Measurements from ENCODE around the gene AAGAB. TPM values are rescaled to one million over a fixed set of nuclear protein-coding genes. Genes with fewer than 3 reads are reported as not detected.

AAGAB gene
- total RNA-seq, 1 donor from 2014 or later: 18.1 TPM

DNA sequence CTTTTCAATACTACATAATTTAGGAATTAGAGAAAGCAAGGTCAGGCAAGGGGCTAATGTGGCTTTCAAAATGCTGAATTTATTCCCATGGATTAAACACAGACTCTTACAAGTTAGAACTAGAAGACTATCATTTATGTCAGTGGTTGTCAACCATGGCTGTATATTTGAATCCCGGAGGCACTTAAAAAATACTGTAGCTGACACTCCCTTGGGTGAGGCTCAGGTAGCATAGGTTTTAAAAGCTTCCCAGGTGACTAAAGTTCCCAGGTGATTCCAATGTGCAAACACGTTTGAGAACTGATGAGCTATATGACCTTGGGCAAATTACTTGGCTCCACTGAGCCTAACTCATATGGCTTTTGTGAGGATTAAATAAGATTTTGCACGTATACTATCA lies 29.6 kb downstream of the AAGAB start:
- intact Hi-C loops (cut with DNase I): no loop called here
- ATAC-seq (ENCODE audit: poor library complexity) (no peak), DNase-seq (no peak)

DNA sequence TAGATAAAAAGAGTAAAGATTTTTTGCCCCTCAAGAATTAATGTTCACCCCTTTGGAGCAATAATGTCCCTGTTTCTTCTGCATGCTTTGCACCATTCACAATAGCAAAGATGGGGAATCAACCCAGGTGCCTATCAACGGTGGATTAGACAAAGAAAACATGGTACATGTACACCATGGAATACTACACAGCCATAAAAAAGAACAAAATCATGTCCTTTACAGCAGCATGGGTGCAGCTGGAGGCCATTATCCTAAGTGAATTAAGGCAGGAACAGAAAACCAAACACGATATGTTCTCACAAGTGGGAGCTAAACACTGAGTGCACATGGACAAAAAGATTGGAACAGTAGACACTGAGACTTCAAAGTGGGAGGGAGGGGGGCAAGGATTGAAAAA lies 35.2 kb downstream of the AAGAB start:
- intact Hi-C loops (cut with DNase I): no loop called here
- ATAC-seq (ENCODE audit: poor library complexity): no peak
- no peak for DNase-seq

DNA sequence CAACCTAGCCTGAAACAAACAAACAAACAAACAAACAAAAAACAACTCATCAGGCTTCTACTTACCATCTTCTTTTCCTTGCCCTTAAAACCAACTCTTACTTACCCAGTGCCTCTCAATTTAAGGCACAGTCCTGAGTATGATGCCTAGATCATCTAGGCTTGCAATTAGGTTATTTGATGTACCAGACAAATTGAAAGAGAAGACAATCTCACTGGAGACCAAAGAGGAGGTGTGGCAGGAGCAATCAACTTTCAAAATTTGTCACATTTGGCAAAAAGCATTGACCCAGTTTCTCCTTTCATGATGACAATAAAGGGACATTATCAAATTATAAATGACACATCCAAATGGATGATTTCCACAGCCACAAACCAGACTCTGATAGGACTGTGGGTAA lies 36.0 kb downstream of the AAGAB start:
- no peak for DNase-seq
- intact Hi-C loops (cut with DNase I): no loop called here
- ATAC-seq (ENCODE audit: poor library complexity): no peak

DNA sequence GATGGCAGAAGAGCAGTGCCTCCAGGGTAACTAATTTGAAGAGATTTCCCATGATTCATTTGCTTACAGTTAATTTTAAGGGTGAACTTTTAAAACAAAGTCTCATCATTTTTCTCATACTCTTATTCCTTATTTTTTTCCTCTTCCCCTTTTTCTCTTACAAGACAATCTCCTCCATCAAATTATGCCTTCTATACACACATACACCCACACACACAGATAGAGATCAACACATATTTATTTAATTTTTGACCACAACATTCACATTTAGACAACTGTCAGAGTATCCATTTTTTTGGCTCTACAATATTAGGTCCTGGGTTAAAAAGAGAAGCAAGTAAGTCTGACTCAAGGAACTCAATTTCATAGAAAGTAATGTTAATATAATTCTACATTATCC lies 37.6 kb downstream of the AAGAB start:
- ATAC-seq (ENCODE audit: poor library complexity) (no peak), DNase-seq (no peak)
- intact Hi-C loops (cut with DNase I): no loop called here

DNA sequence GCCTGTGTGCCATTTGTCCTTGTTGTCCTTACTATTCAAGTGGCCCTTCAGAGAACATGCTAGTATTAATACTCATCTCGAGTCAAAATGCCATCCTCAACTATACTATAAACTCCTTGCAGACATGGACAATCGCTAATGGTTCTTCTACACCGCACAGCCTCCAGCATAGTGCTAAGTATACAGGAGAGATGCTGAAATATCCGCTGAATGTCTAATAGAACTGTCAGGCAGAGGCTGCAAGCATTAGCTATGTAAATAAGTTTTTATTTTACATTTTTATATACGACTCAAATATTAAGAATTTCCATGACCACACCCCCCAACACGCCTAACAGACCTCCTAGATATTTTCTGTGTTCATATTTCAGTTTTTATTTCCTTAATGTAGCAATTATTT lies 39.4 kb downstream of the AAGAB start:
- intact Hi-C loops (cut with DNase I): no loop called here
- no peak for ATAC-seq (ENCODE audit: poor library complexity)
- no peak for DNase-seq

DNA sequence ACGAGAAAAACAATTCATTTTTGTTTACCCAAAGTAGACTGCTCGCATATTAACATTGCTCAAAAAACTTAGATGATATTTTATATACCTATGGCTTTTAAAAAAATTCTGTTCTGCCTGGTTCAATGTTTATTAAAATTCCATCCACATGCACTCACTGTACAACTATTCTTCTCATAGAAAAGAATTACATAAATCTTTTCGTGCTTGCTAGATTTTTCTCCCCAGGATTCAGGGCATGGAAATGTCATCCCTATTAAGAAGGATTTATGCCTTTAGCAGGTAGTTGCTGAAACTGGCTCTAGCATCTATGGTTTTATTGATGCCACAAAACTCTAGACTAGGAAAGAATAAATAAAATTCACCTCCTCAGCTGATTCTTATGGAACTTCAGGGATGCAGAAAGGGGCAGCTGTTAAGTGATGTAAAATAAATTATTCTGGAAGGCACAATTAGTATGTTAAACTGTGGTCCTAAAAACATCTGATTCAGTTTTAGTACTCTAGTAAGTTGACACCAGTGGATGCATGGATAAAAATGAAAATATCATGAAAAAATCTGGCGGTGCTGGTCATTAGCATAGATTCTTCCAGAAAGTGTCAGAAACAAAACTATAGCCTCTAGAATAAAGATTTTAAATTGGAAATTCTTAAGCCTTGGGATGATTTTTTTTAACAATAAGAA lies 41.6 kb downstream of the AAGAB start:
- intact Hi-C loops (cut with DNase I): no loop called here
- DNase-seq: no peak
- ATAC-seq (ENCODE audit: poor library complexity): no peak

DNA sequence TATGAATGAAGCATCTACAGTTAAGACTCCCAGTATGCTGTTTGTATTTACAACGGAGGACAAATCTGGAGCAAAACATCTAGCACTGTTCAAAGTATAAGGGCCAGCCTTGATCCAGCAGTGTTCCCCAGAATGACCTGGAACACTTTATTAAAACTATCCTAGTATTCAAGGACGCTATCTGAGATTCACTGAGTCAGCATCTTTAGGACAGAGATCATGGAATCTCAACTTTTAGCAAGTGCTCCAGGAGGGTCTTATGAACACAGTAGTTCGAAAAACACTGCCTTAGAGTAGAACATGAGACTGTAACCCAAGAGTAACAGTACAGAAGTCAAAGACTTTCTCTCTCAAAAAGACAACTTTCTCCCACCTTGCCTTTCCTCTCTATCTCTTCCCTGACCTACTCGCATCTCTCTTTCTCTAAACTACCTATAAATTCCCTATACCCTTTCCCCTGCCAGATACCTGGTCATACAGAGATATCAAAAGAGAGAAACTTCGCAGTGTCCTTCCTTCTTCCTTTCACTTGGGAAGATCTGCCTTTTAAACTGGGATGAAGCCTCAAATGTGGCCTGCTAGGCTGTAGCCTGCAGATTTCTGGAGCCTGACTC lies 43.8 kb downstream of the AAGAB start:
- ATAC-seq (ENCODE audit: poor library complexity) (no peak), DNase-seq (no peak)
- intact Hi-C loops (cut with DNase I): no loop called here

DNA sequence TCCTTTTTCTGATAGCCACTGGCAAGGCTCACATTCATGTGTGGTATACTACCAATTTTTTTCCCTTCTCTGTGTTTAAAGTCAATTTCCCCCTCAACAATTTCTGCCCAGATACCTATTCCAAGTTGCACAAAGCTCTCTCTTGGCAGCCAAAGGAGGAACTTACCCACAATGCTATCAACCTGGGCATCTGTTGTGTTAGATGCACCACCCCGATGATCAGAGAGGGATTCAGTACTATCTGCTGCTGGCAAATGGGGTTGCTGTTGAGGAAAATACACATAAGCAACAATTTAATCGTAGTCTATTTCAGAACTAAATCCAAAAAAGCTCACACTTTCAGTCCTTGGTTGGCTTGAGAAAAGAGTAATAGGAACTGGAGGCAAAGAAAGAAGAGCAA lies 46.1 kb downstream of the AAGAB start:
- ATAC-seq (ENCODE audit: poor library complexity): no peak
- no peak for DNase-seq
- intact Hi-C loops (cut with DNase I): loop anchor here (10.0 kb wide), 1 partner anchor 54 kb away; no protein-coding TSS in a partner anchor

DNA sequence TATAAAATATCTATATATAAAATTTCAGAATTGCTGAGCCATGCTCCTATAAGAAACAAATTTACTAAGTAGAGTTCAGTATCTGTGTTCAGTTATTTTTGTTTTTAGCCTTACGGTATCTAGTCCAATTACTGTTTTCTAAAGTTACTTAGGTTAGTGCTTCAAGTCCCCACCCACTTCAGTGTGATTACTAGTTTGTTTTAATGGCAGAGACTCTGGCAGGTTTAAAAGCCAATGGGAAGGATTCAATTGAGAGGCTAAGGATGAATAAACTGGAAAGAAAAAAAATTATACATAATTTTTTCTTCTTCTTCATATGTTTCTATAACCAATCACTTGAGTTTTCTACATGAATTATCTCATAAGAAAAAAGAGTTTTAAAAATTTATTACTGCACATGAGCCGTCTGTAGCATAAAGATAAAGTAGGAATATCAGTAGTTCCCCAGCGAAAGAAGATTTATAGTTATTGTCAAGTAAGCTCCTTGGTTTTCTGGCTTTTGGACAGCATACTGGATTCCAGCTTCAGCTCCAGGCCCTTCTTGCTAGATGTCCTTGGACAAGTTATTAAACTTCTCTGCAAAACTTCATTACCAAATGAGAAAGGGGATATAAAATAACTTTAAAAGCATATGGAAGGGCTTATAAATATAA lies 46.8 kb downstream of the AAGAB start:
- DNase-seq (no peak), ATAC-seq (ENCODE audit: poor library complexity) (no peak)
- intact Hi-C loops (cut with DNase I): loop anchor here (10.0 kb wide), 1 partner anchor 53 kb away; no protein-coding TSS in a partner anchor

DNA sequence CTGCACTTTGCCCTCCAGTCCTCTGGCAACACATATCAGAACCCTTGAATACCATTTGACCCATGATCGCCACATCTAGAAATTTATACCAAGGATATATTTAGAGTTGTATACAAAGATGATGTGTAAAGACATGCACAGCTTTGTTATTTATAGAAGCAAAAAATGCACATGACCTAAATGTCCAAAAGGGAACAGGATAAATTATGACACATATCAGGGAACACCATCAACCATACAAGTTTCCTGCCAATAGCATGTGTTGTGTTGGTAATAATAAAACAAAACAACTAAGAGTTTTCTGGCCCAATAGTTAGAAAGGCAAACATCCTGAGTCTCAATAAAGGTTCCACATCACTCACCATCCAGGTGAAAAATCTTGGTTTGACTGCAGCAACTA lies 51.5 kb downstream of the AAGAB start:
- DNase-seq (no peak), ATAC-seq (ENCODE audit: poor library complexity) (peak; percentile 31)
- intact Hi-C loops (cut with DNase I): loop anchor here (10.0 kb wide), 1 partner anchor 48 kb away; no protein-coding TSS in a partner anchor

DNA sequence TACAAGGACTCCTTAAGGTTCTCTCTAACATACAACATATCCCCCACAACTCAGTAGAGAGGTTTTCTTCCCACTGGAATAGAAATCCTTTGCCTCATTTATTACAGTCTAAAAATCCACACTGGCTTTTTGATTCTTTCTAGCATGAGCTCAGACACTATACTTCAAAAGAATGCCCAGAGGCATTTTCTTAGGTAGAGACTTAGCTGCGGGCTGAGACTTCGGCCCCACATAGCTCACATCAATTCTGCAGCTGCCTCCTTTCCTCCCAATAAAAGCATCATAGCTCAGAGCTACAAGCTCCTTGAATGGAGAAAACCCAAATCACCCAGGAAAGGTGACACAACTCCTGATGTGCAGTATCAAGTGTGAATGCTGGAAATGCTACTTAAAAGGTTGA lies 52.4 kb downstream of the AAGAB start:
- no peak for DNase-seq
- intact Hi-C loops (cut with DNase I): loop anchor here (10.0 kb wide), 1 partner anchor 47 kb away; no protein-coding TSS in a partner anchor
- ATAC-seq (ENCODE audit: poor library complexity): no peak

DNA sequence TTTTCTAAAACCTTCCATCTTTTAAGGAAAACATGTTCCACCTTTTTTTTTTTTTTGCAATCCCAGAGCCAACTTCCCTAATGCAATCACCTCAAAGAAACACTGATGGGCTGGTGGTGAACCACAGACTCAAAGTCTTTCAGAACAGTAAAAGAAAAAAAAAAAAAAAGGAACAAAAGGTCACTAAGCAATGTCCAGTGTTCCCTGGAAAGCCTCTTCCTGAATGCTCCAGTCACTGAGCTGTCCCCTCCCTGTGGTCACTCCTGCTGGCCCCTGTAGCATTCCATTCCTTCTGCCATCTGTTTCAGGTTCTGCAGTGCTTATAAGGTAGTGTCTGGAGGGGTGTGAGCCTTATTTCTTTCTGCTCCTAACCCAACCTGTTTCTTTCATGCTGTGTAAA lies 53.3 kb downstream of the AAGAB start:
- intact Hi-C loops (cut with DNase I): loop anchor here (10.0 kb wide), 1 partner anchor 46 kb away; no protein-coding TSS in a partner anchor
- peak; percentile 4 for ATAC-seq (ENCODE audit: poor library complexity)
- no peak for DNase-seq

DNA sequence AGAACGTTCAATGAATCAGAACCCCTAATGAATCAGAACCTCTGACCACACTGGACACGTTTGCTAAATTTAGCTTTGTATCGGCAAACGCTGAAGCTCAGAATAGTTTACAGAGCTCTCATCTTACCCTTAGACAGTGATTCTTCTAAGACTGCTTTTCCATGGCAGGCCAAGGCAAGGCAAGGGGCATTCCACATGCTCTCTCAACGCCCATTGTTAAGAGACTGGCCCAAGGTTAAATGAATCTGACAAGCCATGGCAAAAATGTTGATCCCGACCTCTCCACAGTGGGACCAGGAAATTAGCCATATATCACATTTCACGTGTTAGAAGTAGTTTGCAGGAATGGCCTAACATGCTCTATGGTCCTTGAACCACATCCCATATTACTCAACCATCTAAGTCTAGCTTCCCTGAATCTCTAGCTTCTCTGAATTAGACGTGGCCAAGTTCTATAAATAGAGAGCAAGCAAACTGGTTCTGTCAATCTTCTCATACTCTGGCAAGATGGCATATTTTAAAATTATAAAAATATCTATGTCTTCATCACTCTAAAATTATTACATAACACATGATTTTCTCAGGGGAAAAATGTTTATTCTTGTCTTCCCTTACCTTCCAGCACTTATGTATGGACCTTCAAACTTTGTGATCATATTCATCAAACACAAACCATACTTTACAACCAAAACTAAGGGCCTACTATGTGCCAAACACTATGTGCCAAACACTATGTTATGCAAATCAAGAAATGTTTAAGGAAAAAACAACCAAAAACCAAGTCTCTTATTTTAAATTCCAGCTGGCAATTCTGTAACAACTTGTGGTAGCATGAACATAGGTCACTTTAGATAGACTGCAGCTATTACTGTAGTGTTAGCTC lies 54.3 kb downstream of the AAGAB start:
- DNase-seq: no peak
- ATAC-seq (ENCODE audit: poor library complexity): peak; percentile 48
- intact Hi-C loops (cut with DNase I): loop anchor here (10.0 kb wide), 1 partner anchor 45 kb away; no protein-coding TSS in a partner anchor

DNA sequence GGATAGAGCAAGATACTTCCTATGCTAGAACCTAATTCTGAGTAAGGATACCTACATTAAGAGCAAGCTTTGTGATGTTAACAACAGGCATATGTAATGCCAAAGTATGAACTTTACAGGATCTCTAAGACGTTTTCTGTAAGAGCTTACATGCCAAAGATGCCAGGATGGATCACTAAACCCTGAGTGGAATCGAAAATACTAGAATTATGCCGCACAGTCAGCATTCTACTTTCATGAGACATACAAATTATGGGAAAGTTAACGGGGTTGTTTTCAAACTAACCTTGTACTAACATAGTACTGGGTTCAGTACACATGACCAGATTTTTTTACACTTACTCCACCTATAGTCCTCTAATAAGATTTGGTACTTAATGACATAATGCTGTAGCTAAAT lies 55.1 kb downstream of the AAGAB start:
- DNase-seq (no peak), ATAC-seq (ENCODE audit: poor library complexity) (no peak)
- intact Hi-C loops (cut with DNase I): no loop called here

DNA sequence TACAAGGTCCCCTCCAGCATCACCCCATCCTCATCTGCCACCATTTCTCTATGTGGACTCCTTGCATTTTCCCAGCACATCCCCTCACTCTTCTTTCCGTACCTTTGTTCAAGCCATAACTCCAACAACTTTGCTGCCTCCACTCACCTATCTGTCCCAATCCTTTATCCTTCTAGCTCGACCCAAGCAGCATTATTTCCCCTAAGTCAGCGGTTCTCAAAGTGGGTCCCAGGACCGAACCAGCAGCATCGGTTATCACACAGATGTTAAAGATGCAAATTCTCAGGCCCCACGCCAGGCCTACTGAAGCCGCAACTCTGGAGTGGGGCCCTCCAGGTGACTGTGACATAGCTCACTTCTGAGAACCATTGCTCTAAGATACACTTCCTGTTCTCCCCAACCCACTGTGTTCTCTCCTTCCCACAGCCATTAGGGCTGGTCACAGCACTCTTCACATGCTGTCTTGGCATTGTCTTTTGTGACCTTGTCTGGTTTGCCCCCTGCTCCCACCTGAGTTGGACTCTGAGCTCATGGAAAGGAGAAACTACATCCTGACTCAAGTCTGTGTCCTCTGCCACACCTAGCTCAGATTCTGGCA lies 56.2 kb downstream of the AAGAB start:
- DNase-seq (no peak), ATAC-seq (ENCODE audit: poor library complexity) (no peak)
- intact Hi-C loops (cut with DNase I): no loop called here

DNA sequence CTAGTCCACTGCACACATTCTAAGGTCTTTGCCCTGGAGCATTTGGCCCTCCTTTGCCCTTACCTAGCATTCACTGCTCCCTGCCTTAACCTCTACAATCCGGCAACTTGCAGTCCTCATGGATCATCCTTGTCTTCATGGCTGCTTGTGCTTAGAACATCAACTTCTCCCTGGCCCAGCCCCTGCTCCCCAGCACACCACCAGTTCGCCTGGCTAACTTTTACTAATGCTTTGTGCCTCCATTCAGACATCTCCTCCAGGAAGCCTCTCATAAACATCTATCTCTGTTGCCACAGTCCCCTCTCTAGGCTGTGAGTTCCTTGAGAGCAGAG lies 57.1 kb downstream of the AAGAB start:
- DNase-seq (no peak), ATAC-seq (ENCODE audit: poor library complexity) (no peak)
- intact Hi-C loops (cut with DNase I): no loop called here

DNA sequence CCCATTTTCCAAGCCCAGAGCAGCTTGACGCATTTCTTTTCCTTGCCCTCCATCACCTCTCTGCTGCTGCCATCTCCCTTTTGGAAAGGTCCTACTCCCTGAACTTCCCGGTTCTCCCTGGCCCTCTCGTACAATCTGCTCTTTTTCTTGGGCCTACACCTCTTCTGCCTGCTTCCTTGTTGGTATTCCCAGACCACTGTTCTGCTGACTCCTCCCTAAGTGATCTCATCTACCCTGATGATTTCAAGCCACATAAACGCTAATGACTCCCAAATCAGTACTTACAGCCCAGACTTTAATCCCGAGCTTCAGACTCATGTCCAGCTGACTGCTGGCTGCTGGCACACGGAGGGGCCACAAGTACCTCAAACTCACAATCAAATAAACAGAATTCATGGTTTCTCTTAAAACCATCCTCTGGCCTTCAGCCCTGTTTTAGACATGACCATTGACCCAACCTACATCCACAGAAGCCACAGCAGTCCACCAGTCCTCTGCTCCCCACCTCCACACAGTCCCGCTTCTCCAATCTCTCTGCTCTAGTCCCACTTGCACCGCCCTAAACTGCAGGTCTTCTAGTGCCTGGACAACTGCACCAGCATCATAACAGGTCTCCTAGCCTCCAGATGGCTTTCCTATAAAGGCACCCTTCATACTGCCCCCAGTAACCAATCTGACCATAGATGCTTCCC lies 57.6 kb downstream of the AAGAB start:
- ATAC-seq (ENCODE audit: poor library complexity) (peak; percentile 27), DNase-seq (no peak)
- intact Hi-C loops (cut with DNase I): no loop called here

DNA sequence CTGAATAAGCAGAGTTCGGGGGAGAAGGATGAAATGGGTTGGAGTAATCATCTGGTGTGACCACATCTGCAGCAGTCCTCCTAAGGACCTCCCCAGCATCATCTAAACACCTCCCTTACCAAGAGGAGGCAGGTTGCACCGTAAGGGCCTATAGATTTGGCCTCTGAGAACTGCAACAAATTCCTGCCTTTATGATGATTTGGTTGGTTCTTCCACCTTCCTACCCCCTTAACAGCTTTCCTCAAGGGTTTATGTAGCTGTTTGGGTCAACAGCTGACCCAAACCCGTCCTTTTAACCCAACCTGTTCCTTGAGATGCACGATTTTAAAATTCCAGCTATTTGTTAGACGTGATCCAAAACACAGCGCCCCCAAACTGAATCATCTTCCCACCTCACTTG lies 58.2 kb downstream of the AAGAB start:
- ATAC-seq (ENCODE audit: poor library complexity): no peak
- no peak for DNase-seq
- intact Hi-C loops (cut with DNase I): no loop called here

Measured in Right ventricle myocardium superior (tissue), 1 donor.